Measurements from ENCODE around the gene QKI.
"Not testable (repeated sequence)": the region's sequence is repeated elsewhere in the genome, so short reads cannot be mapped to it uniquely, and the experiment has no call there.

QKI gene

GRCh38 chr6:163428373-163428772 is 13.9 kb downstream of the QKI start:
- Histone ChIP-seq H3K4me1 (ENCODE audit: insufficient read depth, low read length) (no peaks in the 10 kb centered on the region), H3K79me2 (ENCODE audit: insufficient read depth, low read length) (peaks cover 95% of the 10 kb centered on the region), H2AFZ (ENCODE audit: low read depth, low read length) (no peak overlapping the region), H3K9me3 (ENCODE audit: insufficient read depth, low read length, severe bottlenecking) (no peaks in the 10 kb centered on the region), H3K27me3 (ENCODE audit: insufficient read depth, low read length, poor library complexity) (no peaks in the 10 kb centered on the region), H3K4me3 (ENCODE audit: low read depth in 1 of 2, low read length in 2 of 2) (no peak overlapping the region), H4K20me1 (ENCODE audit: insufficient read depth, low read length) (peaks cover 43% of the 10 kb centered on the region; the same call in 1 of the 2 replicates), H3K4me2 (ENCODE audit: insufficient read depth, low read length) (no peak overlapping the region), H3K9ac (ENCODE audit: low read depth, low read length) (no peak overlapping the region), H3K36me3 (ENCODE audit: insufficient read depth, low read length) (no peaks in the 10 kb centered on the region), H3K27ac (ENCODE audit: low read length) (no peak overlapping the region)
- TF ChIP-seq EZH2 (IDR thresholded peaks at IDR 0.05; ENCODE audit: borderline replicate concordance, low read depth, low read length, severe bottlenecking) (no peak), CTCF (IDR thresholded peaks at IDR 0.05; ENCODE audit: borderline replicate concordance, extremely low read depth, low read length, poor library complexity, severe bottlenecking) (no peak)
- DNase-seq (no peak), ATAC-seq (ENCODE audit: insufficient read depth, low read depth) (no peak)

- TF ChIP-seq CTCF (IDR thresholded peaks at IDR 0.05; ENCODE audit: borderline replicate concordance, extremely low read depth, low read length, poor library complexity, severe bottlenecking) (no peak), EZH2 (IDR thresholded peaks at IDR 0.05; ENCODE audit: borderline replicate concordance, low read depth, low read length, severe bottlenecking) (no peak)
- no peak for ATAC-seq (ENCODE audit: insufficient read depth, low read depth)
- no peak overlapping the region for H3K4me3 ChIP-seq (ENCODE audit: low read depth in 1 of 2, low read length in 2 of 2)
- H3K9me3 ChIP-seq (ENCODE audit: insufficient read depth, low read length, severe bottlenecking) = no peaks in the 10 kb centered on the region
- no peak for DNase-seq
- H3K27ac ChIP-seq (ENCODE audit: low read length) = no peak overlapping the region
- no peaks in the 10 kb centered on the region for H3K36me3 ChIP-seq (ENCODE audit: insufficient read depth, low read length)
- H3K4me2 ChIP-seq (ENCODE audit: insufficient read depth, low read length) = no peak overlapping the region
- no peak overlapping the region for H3K9ac ChIP-seq (ENCODE audit: low read depth, low read length)
- peaks cover 89% of the 10 kb centered on the region for H3K79me2 ChIP-seq (ENCODE audit: insufficient read depth, low read length)
- peaks cover 33% of the 10 kb centered on the region; the same call in 1 of the 2 replicates for H4K20me1 ChIP-seq (ENCODE audit: insufficient read depth, low read length)
- no peaks in the 10 kb centered on the region for H3K4me1 ChIP-seq (ENCODE audit: insufficient read depth, low read length)
- no peaks in the 10 kb centered on the region for H3K27me3 ChIP-seq (ENCODE audit: insufficient read depth, low read length, poor library complexity)
- no peak overlapping the region for H2AFZ ChIP-seq (ENCODE audit: low read depth, low read length)
These were observed 15.4 kb downstream of the QKI start for GRCh38 chr6:163429858-163430448.

DNA sequence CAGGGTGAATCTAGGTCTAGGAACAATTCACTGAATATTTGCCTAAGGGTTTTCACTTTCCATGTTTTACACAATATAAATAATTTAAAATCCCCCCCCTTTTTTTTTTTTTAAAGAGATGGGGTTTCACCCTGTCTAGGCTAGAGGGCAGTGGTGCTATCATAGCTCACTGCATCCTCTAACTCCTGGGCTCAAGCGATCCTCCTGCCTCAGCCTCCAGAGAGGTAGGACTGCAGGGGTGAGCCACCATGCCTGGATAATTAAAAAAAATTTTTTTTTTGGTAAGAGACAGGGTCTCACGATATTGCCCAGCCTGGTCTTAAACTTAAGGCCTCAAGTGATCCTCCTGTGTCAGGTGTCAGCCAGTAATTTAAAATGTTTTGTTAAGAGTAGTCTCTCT is 17.8 kb downstream of the QKI start:
- H3K4me1 ChIP-seq (ENCODE audit: insufficient read depth, low read length) = no peaks in the 10 kb centered on the region
- ATAC-seq (ENCODE audit: insufficient read depth, low read depth) = no peak
- peaks cover 88% of the 10 kb centered on the region for H3K79me2 ChIP-seq (ENCODE audit: insufficient read depth, low read length)
- H3K4me3 ChIP-seq (ENCODE audit: low read depth in 1 of 2, low read length in 2 of 2) = no peak overlapping the region
- H3K27ac ChIP-seq (ENCODE audit: low read length) = no peak overlapping the region
- no peak overlapping the region for H3K9ac ChIP-seq (ENCODE audit: low read depth, low read length)
- no peaks in the 10 kb centered on the region for H3K27me3 ChIP-seq (ENCODE audit: insufficient read depth, low read length, poor library complexity)
- H3K9me3 ChIP-seq (ENCODE audit: insufficient read depth, low read length, severe bottlenecking) = no peaks in the 10 kb centered on the region
- DNase-seq = no peak
- TF ChIP-seq CTCF (IDR thresholded peaks at IDR 0.05; ENCODE audit: borderline replicate concordance, extremely low read depth, low read length, poor library complexity, severe bottlenecking) (no peak), EZH2 (IDR thresholded peaks at IDR 0.05; ENCODE audit: borderline replicate concordance, low read depth, low read length, severe bottlenecking) (no peak)
- H4K20me1 ChIP-seq (ENCODE audit: insufficient read depth, low read length) = peaks cover 17% of the 10 kb centered on the region; the same call in 1 of the 2 replicates
- no peak overlapping the region for H2AFZ ChIP-seq (ENCODE audit: low read depth, low read length)
- no peaks in the 10 kb centered on the region for H3K36me3 ChIP-seq (ENCODE audit: insufficient read depth, low read length)
- H3K4me2 ChIP-seq (ENCODE audit: insufficient read depth, low read length) = no peak overlapping the region

DNA sequence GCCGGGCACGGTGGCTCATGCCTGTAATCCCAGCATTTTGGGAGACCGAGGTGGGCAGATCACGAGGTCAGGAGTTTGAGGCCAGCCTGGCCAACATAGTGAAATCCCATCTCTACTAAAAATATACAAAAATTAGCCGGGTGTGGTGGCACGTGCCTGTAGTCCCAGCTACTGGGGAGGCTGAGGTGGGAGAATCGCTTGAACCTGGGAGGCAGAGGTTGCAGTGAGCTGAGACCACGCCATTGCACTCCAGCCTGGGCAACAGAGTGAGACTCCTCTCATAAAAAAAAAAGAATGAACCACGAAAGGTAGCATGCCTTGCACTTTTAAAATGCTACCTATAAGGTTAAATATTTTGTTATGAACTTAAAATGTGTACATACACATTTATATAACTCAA is 19.0 kb downstream of the QKI start:
- H3K36me3 ChIP-seq (ENCODE audit: insufficient read depth, low read length); H3K9ac ChIP-seq (ENCODE audit: low read depth, low read length); H3K4me3 ChIP-seq (ENCODE audit: low read depth in 1 of 2, low read length in 2 of 2); ATAC-seq (ENCODE audit: insufficient read depth, low read depth); H3K4me2 ChIP-seq (ENCODE audit: insufficient read depth, low read length); H3K9me3 ChIP-seq (ENCODE audit: insufficient read depth, low read length, severe bottlenecking); H3K27me3 ChIP-seq (ENCODE audit: insufficient read depth, low read length, poor library complexity); DNase-seq; H3K4me1 ChIP-seq (ENCODE audit: insufficient read depth, low read length); H2AFZ ChIP-seq (ENCODE audit: low read depth, low read length); H3K27ac ChIP-seq (ENCODE audit: low read length): not testable (repeated sequence)
- peaks cover 17% of the 10 kb centered on the region; the same call in 1 of the 2 replicates for H4K20me1 ChIP-seq (ENCODE audit: insufficient read depth, low read length)
- H3K79me2 ChIP-seq (ENCODE audit: insufficient read depth, low read length) = peaks cover 88% of the 10 kb centered on the region

All from DND-41 (cell line).